GM21619 (cell line): ENCODE results near the gene DAPK1.
"Not testable (repeated sequence)": the region's sequence is repeated elsewhere in the genome, so short reads cannot be mapped to it uniquely, and the experiment has no call there.

Experiments used
- ATAC-seq: cut with Tn5 transposase; IDR thresholded peaks from one replicate; pipeline ENCODE4 v1.9.1; 2021; ENCODE audit not compliant: unreplicated experiment

DAPK1 gene

DNA sequence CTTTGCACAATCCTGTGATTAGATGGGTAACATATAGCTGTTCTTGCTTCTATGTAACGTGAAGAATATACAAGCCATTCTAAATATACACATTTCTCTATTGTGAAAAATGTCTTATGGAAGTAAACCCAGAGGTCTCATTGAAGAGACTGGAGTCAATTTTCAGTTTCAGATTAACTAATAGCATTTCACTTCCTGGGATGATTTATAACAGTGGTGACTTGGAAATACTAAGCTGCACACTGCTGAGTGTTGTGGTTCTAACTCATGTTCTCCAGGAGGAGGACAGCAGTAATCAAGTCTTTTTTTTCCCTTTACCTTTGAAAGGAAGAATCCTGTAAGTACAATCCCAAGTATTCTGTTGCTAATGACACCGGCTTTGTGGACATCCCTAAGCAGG lies 231.6 kb downstream of the DAPK1 start:
- ATAC-seq = no peak

DNA sequence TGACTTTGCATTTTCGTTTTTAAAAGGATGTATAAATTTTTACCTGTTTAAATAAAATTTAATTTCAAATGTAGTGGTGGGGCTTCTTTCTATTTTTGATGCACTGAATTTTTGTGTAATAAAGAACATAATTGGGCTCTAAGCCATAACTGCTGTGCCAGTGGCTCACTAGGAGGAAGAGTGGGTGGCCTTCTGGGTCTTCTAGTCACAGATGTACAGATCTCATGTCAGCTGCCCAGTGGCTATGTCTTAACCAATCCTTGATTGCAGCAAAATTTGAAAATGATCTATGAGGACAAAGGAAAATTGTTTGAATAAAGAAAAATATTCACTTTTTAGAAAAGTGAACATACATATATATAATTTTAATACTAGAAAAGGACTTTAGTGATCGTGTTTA lies 233.7 kb downstream of the DAPK1 start:
- no peak for ATAC-seq

DNA sequence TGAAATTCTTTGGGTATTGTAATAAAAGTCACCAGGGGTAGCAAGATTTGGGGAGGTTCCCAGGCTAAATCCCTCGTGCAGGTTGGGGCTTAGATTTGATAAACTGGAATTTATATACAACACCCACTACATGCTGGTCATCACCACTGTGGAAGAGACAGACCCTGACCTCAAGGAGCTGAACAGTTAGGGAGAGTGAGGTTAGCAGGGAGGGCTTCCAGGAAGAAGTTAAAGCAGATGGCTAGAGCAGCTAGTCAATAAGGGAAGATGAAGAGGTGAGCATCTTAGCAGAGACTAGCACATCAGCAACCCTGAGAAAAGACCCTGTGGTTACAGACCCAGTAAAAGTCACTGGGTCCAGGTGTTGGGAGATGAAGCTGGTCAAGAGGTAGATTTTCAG lies 234.7 kb downstream of the DAPK1 start:
- no peak for ATAC-seq

DNA sequence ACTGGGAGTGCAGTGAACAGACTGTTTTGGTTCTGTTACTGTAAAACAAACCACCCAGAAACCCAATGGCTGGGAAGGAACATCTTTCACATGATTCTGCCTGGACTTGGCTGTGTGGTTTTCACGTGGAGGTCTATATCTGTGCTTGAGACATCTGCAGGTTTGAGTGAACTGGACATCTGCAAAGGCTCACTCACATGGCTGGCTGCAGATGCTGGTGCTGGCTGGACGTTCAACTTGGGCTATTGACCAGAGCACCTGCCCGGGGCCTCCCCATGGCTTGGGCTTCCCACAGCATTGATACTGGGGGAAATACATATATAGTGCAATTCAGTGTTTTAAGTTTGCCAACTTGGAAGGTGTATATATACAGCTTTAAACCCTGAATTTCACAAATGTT lies 235.1 kb downstream of the DAPK1 start:
- no peak for ATAC-seq

DNA sequence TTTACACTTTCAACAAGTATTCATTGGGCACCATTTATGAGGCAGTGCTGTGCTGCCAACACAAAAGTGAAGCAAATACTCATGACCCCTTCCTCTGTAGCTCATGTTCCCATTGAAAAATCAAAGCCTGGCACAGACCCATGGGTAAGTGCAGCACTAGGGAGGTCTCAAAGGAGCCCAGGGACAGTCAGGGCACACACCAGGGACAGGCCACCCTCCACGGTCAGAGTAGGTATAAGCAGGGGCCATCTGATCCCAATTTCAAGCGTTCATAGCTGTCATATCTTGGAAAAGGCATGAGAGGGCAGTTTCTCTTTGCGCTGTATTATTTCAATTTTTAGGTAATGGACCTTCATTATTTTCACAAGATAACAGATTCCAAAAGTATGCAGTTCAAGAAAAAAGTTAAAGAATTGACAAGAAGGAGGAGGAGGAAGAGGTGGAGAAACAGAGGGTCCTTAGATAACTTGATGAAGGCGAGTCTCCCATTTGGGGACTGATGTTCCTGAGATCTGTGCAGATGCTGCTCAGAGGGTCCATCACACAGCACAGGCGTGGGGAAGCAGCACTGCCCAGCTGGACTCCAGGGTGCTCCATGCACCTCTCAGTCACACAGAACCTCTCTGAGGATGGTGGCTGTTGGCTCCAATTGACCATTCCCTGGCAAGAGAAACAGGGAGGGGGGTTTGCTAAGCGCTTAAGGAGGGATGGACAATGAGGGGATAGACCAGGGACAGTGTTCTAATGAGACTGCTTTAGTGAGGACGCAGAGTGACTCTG lies 235.8 kb downstream of the DAPK1 start:
- ATAC-seq = no peak

DNA sequence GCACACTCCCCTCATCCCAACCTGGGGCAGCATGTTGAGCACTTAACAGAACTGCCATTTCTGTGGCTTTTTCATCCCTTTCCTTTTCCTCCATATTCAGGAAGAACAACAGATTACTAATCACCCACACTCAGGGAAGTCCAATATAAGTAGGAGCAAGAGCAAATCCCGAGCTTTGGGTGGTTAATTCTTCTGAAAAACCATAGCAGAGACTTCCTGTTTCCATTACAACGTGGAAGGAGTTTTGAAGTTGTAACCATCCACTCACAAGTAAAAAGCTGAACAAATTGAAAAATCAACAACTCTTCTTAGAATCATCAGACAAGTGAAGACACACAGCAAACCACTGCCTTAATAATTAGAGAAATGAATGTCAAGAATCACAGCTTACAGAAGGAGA lies 236.4 kb downstream of the DAPK1 start:
- no peak for ATAC-seq

DNA sequence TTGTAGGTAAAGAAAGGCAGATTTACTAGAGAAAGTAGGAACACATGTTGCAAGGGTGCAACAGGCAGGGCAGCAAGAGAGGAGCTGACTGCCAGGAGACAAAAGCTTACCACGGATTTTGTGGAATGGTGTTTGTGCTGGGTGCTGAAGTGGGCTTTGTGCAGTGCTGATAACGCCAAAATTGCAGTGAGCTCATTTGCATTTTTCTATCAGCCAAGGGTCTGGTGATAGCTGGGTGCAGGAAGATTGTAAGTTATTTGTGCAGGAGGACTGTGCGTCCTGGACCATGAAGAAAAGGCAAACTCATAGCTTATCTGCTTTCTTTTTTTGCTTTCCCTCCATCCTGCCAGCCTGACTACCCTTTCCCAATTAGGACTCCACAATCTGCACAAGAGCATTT lies 241.9 kb downstream of the DAPK1 start:
- ATAC-seq = no peak

DNA sequence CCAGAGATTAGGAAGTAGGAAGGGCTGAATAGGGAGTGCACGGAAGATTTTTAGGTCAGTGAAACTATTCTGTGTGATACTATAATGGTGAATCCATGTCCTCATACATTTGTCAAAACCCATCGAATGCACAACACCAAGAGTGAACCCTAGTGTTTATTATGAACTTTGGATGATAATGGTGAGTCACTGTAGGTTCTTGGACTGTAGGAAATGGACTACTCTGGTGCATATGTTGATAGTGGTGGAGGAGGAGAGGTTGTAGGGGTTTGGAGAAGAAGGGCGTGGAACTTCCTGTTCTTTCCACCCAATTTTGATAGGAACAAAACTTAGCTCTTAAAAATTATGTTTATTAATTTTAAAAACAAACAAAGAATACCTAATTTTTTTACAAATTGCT lies 242.5 kb downstream of the DAPK1 start:
- ATAC-seq = no peak

DNA sequence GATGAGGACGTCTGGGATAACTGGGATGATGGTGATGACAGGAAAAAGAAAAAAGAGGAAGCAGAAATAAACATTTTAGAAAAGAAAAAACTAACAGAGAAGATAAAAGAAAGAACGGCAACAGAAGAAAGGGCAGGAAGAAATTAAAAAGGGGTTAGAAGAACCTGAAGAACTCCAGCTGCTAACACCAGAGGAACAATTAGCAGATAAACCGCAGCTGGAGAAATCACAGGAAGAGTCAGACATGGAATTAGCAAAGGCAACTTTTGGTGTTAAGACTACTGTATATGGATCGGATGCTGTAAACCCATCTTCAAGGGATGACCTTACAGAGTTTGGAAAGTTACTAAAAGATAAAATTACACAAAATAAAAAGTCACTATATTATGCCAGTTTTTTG lies 243.7 kb downstream of the DAPK1 start:
- ATAC-seq = no peak

DNA sequence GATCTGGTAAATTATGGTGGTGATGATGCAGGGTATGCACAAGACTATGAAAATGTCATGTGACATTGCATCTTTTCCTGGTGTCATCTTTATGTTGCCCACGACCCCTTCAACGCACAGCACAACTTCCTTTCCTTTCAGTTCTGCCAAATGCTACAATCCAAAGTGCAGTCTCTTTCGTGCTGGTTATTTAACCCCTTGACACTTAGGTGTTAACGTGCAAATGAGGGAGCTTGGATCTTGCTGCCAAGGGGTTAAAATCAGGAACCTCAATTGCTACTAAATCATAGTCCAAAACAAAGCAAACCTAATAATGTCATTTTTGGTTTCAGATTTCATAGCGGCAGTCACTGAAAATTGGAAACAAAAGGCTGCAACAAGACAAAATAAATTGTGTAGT lies 244.2 kb downstream of the DAPK1 start:
- ATAC-seq = no peak

DNA sequence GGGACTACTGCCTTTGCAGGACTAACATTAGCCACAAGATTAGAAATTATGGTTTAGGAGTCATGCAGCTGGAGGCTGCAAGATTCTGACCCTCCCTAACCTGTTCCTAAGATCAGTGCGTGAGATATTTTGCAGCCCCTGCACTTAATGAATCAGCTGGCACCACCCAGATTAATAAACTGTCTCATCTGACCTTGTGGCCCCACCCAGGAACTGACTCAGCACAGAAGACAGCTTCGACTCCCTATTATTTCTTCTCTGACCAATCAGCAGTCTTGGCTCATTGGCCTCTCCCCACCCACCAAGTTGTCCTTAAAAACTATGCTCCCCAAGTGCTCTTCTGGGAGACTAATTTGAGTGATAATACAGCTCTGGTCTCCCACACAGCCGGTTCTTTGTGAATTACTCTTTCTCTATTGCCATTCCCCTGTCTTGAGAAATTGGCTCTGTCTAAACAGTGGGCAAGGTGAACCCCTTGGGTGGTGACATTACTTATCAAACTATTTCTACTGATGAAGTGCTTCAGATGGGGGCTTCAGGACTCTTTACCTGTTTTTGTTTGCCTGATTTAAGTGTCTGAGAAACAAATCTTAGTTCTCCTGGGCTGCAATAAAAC lies 245.3 kb downstream of the DAPK1 start:
- no peak for ATAC-seq

DNA sequence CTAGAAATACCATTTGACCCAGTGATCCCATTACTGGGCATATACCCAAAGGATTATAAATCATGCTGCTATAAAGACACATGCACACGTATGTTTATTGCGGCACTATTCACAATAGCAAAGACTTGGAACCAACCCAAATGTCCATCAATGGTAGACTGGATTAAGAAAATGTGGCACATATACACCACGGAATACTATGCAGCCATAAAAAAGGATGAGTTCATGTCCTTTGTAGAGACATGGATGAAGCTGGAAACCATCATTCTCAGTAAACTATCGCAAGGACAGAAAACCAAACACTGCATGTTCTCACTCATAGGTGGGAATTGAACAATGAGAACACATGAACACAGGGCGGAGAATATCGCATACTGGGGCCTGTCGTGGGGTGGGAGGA lies 246.6 kb downstream of the DAPK1 start:
- not testable (repeated sequence) for ATAC-seq

DNA sequence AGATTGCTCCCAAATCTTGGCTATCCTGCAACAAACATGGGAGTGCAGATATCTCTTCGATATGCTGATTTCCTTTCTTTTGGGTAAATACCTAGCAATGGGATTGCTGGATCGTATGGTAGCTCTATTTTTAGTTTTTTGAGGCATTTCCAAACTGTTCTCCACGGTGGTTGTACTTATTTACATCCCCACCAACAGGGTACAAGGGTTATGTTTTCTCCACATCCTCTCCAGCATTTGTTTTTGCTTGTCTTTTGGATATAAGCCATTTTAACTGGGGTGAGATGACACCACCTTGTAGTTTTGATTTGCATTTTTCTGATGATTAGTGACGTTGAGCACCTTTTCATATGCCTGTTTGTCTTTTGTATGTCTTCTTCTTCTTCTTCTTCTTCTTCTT lies 248.5 kb downstream of the DAPK1 start:
- ATAC-seq = no peak

DNA sequence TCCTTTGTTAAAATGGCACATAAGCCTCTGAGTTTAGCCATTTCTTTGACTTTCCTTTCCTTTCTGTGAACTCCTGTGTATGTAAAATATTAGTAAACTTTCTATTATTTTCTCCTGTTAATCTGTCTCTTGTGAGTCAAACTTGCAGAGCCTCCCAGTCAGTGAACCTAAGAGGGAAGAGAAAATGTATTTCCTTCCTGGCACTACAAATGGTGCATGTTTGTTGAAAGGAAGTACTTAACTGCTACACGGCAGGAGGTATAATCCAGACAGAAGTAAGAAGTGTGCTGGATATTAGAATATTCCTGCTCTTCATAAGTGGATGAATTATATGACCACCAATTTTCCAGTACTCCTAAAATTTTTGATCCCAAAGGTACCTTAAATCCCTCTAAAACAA lies 251.2 kb downstream of the DAPK1 start:
- no peak for ATAC-seq

DNA sequence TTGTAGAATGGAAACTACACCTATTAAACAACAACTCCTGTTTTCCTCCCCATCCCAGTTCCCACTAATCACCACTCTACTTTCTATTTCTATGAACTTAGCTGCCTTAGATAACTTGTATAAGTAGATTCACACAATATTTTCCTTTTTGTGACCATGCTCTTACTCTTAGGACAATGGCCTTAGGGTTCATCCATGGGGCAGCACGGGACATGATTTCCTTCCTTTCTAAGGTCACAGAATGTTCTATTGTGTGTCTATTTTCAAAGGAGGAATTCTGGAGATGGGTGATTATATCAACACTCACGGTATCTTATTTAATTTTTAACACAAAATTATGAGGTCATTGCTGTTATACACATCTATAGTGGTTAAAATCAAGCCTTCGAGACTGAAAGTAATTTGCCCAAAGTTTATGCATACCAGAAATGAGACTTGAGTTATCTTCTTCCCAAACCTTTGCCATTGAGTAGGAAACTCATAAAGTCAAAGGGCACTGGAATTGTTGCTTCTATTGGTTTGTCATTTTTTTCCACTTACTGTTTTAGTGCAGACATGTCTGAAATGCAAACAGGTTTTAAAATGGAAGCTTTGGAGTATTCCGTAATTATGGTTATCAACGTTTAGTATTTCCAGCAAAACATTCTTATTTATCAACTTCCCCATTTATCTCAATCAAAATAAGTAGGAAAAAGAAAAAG lies 251.8 kb downstream of the DAPK1 start:
- ATAC-seq = no peak

DNA sequence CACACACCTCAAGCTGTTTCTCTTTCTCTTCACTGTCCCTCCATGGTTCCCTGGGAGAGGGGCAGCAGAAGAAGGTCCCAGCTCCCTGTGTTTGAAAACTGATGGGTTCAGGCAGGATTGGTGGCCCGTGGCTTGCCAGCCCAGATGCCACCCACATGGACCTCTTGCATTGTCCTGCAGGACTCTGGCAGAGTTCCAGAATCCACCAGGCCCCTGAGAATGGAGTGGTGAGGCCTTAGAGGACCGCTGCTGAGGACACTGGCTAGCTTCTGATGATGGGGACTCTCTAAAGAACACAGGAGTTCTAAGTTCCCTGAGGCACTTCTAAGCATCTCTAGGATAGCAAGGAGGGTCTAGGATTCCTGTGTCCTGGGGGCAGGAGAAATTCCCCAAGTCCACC lies 253.1 kb downstream of the DAPK1 start:
- no peak for ATAC-seq

DNA sequence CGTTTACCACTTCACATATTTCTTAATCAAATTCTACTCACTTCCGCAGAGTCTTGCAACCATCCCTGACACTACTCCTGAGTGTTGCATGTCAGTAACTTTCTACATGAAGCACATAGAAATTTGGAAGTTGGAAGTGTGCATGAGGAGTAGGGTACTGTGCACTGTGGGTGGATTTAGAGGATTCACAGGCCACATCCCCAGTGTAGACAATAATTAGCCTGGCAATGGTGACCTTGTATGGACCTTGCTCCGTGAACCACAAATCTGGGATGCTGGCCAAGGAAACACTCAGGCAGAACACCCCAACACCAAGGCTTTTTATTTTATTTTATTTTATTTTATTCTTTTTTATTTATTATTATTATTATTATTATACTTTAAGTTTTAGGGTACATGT lies 253.8 kb downstream of the DAPK1 start:
- no peak for ATAC-seq

DNA sequence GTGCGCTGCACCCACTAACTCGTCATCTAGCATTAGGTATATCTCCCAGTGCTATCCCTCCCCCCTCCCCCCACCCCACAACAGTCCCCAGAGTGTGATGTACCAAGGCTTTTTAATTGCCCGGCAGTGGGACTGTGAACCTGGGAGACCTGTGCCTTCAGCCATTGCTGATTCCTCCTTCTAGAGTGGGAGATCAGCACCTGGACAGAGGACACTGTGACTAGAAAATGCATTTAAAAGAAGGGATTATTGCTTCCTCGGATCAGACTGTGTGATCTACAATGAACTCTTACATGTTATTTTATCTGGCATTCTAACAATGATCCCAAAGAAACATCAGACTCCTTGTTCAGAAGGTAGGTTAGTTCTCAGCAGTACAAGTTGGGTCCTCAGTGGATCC lies 254.2 kb downstream of the DAPK1 start:
- no peak for ATAC-seq

DNA sequence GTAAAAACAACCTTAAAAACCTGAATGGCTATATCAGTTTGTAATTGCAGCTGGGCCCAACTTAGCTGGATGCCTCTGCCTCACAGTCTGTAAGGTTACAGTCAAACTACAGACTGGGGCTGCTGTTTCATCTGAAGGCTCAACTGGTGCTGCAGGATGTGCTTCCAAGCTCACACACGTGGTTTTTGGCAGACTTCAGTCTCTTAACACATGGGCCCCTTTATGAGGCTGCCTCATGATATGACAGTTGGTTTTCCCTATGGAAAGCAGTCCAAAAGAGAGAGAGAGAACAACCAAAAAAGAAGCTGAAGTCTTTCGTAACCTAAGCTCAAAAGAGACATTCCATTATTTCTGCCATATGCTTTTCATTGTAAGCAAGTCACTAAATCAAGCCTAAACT lies 255.6 kb downstream of the DAPK1 start:
- ATAC-seq = no peak
